ENCODE results near the gene OGFOD3. TPM values are rescaled to one million over a fixed set of nuclear protein-coding genes. Genes with fewer than 3 reads are reported as not detected.

OGFOD3 gene
- total RNA-seq, 1 experiment from 2014 or later = 29.3 TPM

DNA sequence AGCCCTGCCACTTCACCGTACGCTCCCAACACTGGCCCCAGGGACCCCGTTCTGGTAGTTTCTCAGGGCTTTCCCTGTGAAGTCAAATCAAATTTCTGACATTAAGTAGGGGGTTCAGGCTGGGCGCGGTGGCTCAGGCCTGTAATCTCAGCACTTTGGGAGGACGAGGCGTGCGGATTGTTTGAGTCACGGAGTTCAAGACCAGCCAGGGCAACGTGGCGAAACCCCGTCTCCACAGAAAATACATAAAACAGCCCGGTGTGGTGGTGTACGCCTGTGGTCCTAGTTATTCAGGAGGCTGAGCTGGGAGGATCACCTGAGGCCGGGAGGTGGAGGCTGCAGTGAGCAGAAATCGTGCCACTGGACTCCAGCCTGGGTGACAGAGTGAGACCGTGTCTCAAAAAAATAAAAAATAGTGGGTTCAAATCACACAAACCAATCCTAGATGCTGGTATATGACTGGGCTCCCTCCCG is 31.5 kb upstream of the OGFOD3 start:
- no peak for DNase-seq (ENCODE audit: low read depth, low spot score)
- in situ Hi-C loops (cut with HindIII; ENCODE audit: low pct_unique_long_range_greater_than_20kb, low sequenced_read_pairs) = no loop called here

GRCh38 chr17:82449131-82449882 is 30.9 kb upstream of the OGFOD3 start:
- in situ Hi-C loops (cut with HindIII; ENCODE audit: low pct_unique_long_range_greater_than_20kb, low sequenced_read_pairs) = no loop called here
- no peak for DNase-seq (ENCODE audit: low read depth, low spot score)

GRCh38 chr17:82447876-82448275 is 29.5 kb upstream of the OGFOD3 start:
- no peak for DNase-seq (ENCODE audit: low read depth, low spot score)
- in situ Hi-C loops (cut with HindIII; ENCODE audit: low pct_unique_long_range_greater_than_20kb, low sequenced_read_pairs) = no loop called here

- no peak for DNase-seq (ENCODE audit: low read depth, low spot score)
- in situ Hi-C loops (cut with HindIII; ENCODE audit: low pct_unique_long_range_greater_than_20kb, low sequenced_read_pairs) = no loop called here
Measured at GRCh38 chr17:82446649-82447048, 28.3 kb upstream of the OGFOD3 start.

DNA sequence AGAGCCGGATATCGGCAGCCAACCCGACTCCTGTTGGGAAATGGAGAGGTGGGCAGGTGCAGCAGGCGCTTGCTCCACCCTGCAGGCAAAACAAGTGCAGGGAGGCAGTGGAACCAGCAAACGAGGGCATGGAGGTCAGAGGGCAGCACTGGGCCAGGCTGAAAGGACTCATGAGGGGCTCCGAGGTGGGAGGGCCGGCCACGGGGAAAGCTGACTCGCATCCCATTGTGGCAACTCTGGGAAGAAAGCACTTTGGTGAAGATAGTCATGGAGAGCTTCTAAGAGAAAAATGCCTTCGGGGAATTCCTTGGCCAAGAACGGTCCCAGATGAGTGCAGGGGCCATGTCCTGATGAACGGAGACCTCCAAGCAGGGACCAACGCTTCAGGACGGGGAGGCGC is 27.7 kb upstream of the OGFOD3 start:
- no peak for DNase-seq (ENCODE audit: low read depth, low spot score)
- in situ Hi-C loops (cut with HindIII; ENCODE audit: low pct_unique_long_range_greater_than_20kb, low sequenced_read_pairs) = no loop called here

GRCh38 chr17:82445542-82445941 is 27.2 kb upstream of the OGFOD3 start:
- in situ Hi-C loops (cut with HindIII; ENCODE audit: low pct_unique_long_range_greater_than_20kb, low sequenced_read_pairs) = no loop called here
- DNase-seq (ENCODE audit: low read depth, low spot score) = no peak

GRCh38 chr17:82444941-82445521 is 26.6 kb upstream of the OGFOD3 start:
- DNase-seq (ENCODE audit: low read depth, low spot score) = no peak
- in situ Hi-C loops (cut with HindIII; ENCODE audit: low pct_unique_long_range_greater_than_20kb, low sequenced_read_pairs) = no loop called here

DNA sequence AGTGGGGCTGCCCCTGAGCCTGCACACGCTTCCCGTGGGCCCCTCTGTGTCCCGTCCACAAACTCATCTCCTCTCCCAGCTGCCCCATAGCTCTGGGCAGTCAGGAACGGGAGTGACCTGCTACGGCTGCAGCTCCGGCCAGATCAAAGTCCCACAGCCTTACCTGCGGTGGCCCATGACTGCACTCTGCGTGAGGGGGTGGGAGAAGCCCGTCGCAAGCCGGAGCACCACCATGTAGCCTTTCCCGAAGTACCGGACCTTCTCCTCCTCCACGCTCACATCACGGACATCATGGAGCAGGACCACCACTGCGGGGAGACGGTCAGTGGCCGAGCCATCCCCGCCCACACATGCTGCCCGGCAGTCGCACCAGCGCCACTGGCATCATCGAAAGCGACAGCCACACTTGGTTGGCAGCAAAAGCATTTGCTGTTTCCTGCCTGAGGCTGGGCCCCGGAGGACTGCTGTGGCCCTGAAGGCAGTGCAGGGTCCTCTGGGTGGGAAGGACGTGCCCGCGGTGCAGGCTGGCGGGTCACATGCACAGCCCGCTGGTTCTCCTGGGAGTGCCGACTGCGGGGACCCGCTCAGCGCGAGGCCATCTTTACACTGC is 26.0 kb upstream of the OGFOD3 start:
- in situ Hi-C loops (cut with HindIII; ENCODE audit: low pct_unique_long_range_greater_than_20kb, low sequenced_read_pairs) = no loop called here
- no peak for DNase-seq (ENCODE audit: low read depth, low spot score)

- in situ Hi-C loops (cut with HindIII; ENCODE audit: low pct_unique_long_range_greater_than_20kb, low sequenced_read_pairs) = no loop called here
- no peak for DNase-seq (ENCODE audit: low read depth, low spot score)
Measured at GRCh38 chr17:82443465-82444283, 25.3 kb upstream of the OGFOD3 start.

DNA sequence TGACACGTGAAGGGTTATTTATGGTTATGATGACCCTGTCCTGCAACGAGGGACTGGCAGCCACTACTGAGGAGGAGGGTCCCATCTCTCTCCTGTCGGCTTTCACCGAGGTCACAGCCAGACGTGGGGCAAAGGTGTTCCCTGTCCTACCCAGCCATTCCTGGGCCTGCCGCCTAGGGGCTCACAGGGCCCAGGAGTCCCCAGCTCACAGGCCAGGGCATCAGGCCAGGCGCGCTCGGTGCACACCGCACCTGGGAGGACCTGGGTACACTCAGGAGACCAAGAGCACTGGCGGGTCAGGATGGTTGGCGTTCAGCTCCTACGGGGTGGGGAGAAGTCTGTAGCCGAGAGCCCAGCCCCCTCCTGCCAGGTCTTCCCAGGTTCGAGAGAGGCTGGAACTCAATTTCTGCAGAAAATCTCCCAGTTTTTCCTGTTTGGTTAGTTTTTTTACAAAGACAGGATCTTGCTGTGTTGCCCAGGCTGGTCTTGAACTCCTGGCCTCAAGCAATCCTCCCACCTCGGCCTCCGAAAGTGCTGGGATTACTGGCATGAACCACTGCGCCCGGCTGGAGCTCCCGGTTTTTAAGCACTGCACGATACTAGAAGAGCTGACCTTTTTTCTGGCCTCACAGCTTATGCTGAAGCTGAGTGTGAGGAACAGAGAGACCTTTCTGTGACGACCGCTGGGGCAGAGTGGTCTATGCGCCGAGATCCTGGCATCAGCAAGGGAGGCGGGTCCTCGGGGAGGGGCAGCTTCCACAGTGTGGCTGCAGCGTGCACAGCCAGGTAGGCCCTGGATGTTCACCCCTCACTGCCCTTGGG is 24.5 kb upstream of the OGFOD3 start:
- in situ Hi-C loops (cut with HindIII; ENCODE audit: low pct_unique_long_range_greater_than_20kb, low sequenced_read_pairs) = no loop called here
- no peak for DNase-seq (ENCODE audit: low read depth, low spot score)

GRCh38 chr17:82441691-82442487 is 23.5 kb upstream of the OGFOD3 start:
- no peak for DNase-seq (ENCODE audit: low read depth, low spot score)
- in situ Hi-C loops (cut with HindIII; ENCODE audit: low pct_unique_long_range_greater_than_20kb, low sequenced_read_pairs) = no loop called here

DNA sequence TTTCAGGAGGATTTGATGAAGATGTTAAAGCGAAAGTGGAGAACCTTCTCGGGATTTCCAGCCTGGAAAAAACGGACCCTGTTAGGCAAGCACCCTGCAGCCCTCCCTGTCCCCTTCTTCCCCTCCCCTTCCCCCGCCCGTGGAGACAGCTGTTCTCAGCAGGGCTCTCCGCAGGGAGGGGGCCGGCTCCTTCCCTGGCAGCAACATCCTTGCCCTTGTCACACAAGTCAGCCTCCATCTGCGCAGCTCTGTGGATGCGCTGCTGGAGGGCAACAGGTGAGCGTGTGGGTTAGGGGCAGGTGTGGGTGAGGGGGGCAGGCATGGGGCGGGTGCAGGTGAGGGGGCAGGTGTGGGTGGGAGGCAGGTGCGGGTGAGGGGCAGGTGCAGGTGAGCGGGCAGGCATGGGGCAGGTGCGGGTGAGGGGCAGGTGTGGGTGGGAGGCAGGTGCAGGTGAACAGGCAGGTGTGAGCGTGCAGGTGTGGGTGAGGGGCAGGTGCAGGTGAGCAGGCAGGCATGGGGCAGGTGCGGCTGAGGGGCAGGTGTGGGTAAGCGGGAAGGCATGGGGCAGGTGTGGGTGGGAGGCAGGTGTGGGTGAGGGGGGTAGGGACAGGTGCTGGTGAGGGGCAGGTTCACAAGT is 22.7 kb upstream of the OGFOD3 start:
- no peak for DNase-seq (ENCODE audit: low read depth, low spot score)
- in situ Hi-C loops (cut with HindIII; ENCODE audit: low pct_unique_long_range_greater_than_20kb, low sequenced_read_pairs) = no loop called here

DNA sequence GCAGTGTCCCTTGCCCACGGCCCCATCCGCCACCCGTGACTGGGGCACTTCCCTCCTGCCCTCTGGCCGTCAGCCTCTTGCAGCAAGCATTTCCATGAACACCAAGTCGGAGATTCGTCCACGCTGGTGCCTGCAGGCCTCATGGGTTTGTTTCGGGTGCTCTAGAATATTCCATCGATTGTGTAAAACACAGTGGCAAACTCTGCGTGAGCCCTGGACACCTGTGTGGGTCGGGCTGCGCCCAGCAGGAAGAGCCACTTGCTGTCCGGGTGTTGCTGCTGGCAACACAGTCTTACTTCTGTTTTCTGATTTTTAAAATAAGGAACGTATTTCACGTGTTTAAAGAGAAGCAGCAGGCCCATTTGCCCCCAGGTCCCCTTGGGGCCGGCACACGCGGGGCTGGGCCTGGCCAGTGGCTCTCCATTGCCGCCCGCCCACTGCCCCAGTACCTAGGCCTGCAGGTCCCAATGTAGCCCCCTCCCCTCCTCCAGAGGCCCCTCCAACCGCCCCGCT is 22.1 kb upstream of the OGFOD3 start:
- in situ Hi-C loops (cut with HindIII; ENCODE audit: low pct_unique_long_range_greater_than_20kb, low sequenced_read_pairs) = no loop called here
- no peak for DNase-seq (ENCODE audit: low read depth, low spot score)

GRCh38 chr17:82439829-82440365 is 21.5 kb upstream of the OGFOD3 start:
- in situ Hi-C loops (cut with HindIII; ENCODE audit: low pct_unique_long_range_greater_than_20kb, low sequenced_read_pairs) = no loop called here
- no peak for DNase-seq (ENCODE audit: low read depth, low spot score)

GRCh38 chr17:82439194-82439828 is 20.9 kb upstream of the OGFOD3 start:
- DNase-seq (ENCODE audit: low read depth, low spot score) = no peak
- in situ Hi-C loops (cut with HindIII; ENCODE audit: low pct_unique_long_range_greater_than_20kb, low sequenced_read_pairs) = no loop called here
